ENCODE results near the gene VPS37D. TPM values are rescaled to one million over a fixed set of nuclear protein-coding genes. Genes with fewer than 3 reads are reported as not detected.

VPS37D gene
- total RNA-seq, 1 experiment from 2014 or later, result 0.85 TPM

DNA sequence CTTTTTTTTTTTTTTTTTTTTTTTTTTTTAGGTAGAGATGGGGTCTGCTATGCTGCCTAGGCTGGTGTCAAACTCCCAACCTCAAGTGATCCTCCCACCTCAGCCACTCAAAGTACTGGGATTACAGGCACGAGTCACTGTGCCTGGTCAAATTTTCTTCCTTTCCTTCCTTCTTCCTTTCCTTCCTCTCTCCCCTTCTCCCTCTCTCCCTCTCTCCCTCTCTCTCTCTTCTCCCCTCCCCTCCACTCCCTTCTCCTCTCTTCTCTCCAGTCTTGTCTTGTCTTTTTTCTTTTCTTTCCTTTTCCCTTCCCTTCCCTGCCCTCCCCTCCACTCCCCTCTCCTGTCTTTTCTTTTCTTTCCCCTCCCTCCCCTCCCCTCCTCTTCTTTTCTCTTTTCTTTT, 36.1 kb upstream of the VPS37D start:
- Histone ChIP-seq H2BK12ac (ENCODE audit: insufficient read length, low read depth, low read length) (no peak overlapping the region), H2AK5ac (ENCODE audit: insufficient read length, low read length) (no peak overlapping the region), H2AFZ (ENCODE audit: low read length) (no peak overlapping the region), H2BK120ac (ENCODE audit: low read depth, low read length, poor library complexity, severe bottlenecking) (no peak overlapping the region), H3K9ac (ENCODE audit: extremely low read depth, insufficient read length, low read length) (no peak overlapping the region), H3K79me2 (ENCODE audit: insufficient read depth, low read length) (no peaks in the 10 kb centered on the region), H3K27me3 (ENCODE audit: insufficient read depth, low read length) (no peaks in the 10 kb centered on the region), H3K9me3 (ENCODE audit: control insufficient read depth, low read depth, low read length) (no peaks in the 10 kb centered on the region), H3K4ac (ENCODE audit: low read depth, low read length) (no peak overlapping the region), H4K5ac (ENCODE audit: insufficient read length, low read depth, low read length) (no peak overlapping the region), H4K91ac (ENCODE audit: insufficient read length, low read depth, low read length) (no peak overlapping the region), H3K14ac (ENCODE audit: insufficient read depth, low read length) (no peak overlapping the region), H3K79me1 (ENCODE audit: insufficient read depth, low read depth, low read length, poor library complexity, severe bottlenecking) (no peaks in the 10 kb centered on the region), H3T11ph (ENCODE audit: low read length) (no peak overlapping the region), H3K4me2 (ENCODE audit: insufficient read depth, insufficient read length, low read length) (no peak overlapping the region), H3K18ac (ENCODE audit: insufficient read length, low read depth, low read length) (no peak overlapping the region), H3K23me2 (ENCODE audit: insufficient read length, low read depth, low read length, poor library complexity, severe bottlenecking) (no peaks in the 10 kb centered on the region), H2BK5ac (ENCODE audit: insufficient read length, low read length) (no peak overlapping the region), H3K27ac (ENCODE audit: insufficient read length, low read depth, low read length) (no peak overlapping the region), H3K56ac (ENCODE audit: insufficient read length, low read depth, low read length) (no peak overlapping the region), H4K20me1 (ENCODE audit: control insufficient read depth, insufficient read depth, insufficient read length) (no peaks in the 10 kb centered on the region), H2BK20ac (ENCODE audit: low read depth, low read length, poor library complexity, severe bottlenecking) (no peak overlapping the region), H3K4me1 (ENCODE audit: insufficient read depth, low read length) (no peaks in the 10 kb centered on the region; the same call in 1 of the 2 replicates), H4K8ac (replicated peaks; ENCODE audit: insufficient read length, low read depth, low read length) (no peak overlapping the region), H2BK15ac (ENCODE audit: low read depth, low read length) (no peak overlapping the region), H3K23ac (ENCODE audit: insufficient read length, low read depth, low read length) (no peak overlapping the region)
- H3K4me1 Mint-ChIP-seq, result peaks cover 6 to 13% of the 10 kb centered on the region in 2 experiments
- DNase-seq, result no peak
- no CpG with 5 or more reads among the region's 1 CpG for WGBS (ENCODE audit: extremely low coverage, insufficient read length, low lambda C conversion rate)
- peaks cover 52% of the 10 kb centered on the region for H3K27me3 Mint-ChIP-seq (ENCODE audit: low read depth)
- H3K4me3 Mint-ChIP-seq, result no peak overlapping the region
- H3K36me3 Mint-ChIP-seq (ENCODE audit: insufficient read depth in 1 of 3, low read depth in 3 of 3), result no peaks in the 10 kb centered on the region
- H3K27ac Mint-ChIP-seq, result no peak overlapping the region
- TF ChIP-seq, protein P1, sequence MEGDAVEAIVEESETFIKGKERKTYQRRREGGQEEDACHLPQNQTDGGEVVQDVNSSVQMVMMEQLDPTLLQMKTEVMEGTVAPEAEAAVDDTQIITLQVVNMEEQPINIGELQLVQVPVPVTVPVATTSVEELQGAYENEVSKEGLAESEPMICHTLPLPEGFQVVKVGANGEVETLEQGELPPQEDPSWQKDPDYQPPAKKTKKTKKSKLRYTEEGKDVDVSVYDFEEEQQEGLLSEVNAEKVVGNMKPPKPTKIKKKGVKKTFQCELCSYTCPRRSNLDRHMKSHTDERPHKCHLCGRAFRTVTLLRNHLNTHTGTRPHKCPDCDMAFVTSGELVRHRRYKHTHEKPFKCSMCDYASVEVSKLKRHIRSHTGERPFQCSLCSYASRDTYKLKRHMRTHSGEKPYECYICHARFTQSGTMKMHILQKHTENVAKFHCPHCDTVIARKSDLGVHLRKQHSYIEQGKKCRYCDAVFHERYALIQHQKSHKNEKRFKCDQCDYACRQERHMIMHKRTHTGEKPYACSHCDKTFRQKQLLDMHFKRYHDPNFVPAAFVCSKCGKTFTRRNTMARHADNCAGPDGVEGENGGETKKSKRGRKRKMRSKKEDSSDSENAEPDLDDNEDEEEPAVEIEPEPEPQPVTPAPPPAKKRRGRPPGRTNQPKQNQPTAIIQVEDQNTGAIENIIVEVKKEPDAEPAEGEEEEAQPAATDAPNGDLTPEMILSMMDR (conservative IDR thresholded peaks at IDR 0.05), result no peak
- no peaks in the 10 kb centered on the region; a peak in 2 of 5 replicates for H3K9me3 Mint-ChIP-seq

Data from H9 (cell line).